Epidermal melanocyte (primary cell): ENCODE results near the gene MPP2.
A peak's percentile ranks its signal among the peaks of the same experiment; 100 is the strongest.
"Not testable (repeated sequence)": the region's sequence is repeated elsewhere in the genome, so short reads cannot be mapped to it uniquely, and the experiment has no call there.

ENCODE experiments used
- DNase-seq: peaks from one replicate; pipeline ENCODE4 v3.0.0; 2011; ENCODE audit warnings: low spot score; ENCODE audit not compliant: insufficient read length

Gene MPP2

GRCh38 chr17:43901861-43902589, 5.3 kb downstream of the MPP2 start:
- DNase-seq, result no peak

DNA sequence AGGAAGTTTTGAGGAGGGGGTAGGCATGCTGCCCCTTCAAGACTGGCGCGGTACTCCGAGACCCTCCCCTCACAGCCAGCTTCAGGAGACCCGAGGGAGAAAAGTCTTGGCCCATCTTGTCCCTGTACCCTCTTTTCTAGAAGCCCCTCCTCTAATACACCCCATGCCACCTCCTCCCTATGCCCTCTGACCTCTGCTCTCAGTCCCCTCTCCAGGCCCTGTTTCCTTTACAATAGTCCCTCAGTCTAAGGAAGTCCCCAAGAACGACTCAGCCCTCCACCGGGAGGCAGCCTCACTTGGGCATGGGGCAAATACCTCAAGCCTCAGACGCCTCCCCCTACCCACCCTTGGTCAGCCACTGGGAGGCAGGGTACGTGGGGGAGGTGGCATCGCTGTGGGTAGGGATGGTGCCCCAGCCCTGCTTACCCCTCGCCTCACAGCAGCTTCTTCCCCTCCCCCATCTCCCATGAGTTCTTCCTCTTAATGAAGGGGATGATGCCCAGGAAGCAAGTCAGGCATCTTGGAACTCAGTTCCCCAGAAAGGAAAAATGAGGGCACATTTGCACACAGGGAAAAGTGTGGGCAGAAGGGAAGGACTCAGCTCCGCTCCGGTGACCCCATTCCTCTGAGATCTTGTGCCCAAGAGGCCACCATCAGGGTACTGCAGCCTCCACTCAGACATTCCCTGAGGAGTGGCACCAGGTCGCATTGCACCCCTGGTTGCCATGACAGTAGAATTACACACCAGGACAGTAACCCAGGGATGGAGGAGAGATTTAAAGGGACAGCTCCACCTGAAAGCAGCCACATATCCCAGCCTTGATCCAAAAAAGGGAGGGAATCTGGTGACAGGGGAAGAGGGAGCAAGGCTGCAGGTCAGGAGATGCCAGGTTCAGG, 6.2 kb downstream of the MPP2 start:
- no peak for DNase-seq

- DNase-seq, result peak; percentile 95
Measured at GRCh38 chr17:43900183-43900857, 7.0 kb downstream of the MPP2 start.

- no peak for DNase-seq
Measured at GRCh38 chr17:43898446-43898845, 8.9 kb downstream of the MPP2 start.

DNA sequence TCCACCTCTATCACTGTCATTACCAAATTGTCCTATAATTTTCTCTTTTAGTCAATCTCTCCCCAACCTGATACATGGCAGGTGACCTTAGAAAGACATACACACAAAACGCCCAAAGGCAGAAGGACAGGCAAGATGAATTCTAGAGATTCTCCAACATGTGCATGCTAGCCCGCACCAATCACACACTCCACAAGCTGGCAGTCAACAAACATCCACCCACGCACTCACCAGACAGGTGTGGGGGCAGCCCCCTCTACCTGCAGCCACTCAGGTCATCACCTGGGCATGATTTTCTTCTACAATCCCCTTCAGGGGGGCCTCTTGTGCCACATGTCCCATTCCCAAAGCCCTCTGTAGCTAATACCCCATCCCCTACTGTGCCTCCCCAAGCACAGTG, 9.5 kb downstream of the MPP2 start:
- DNase-seq, result no peak

DNA sequence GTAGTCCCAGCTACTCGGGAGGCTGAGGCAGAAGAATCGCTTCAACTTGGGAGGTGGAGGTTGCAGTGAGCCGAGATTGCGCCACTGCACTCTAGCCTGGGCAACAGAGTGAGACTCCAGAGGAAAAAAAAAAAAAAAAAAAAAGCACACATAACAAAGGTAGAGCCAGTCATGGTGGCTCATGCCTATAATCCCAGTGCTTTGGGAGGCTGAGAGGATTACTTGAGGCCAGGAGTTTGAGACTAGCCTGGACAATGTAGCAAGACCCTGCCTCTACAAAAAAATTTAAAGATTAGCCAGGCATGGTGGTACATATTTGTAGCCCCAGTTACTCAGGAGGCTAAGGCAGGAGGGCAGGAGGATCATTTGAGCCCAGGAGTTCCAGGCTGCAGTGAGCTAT, 12.8 kb downstream of the MPP2 start:
- DNase-seq, result not testable (repeated sequence)

- no peak for DNase-seq
Measured at GRCh38 chr17:43892647-43892952, 14.7 kb downstream of the MPP2 start.

DNA sequence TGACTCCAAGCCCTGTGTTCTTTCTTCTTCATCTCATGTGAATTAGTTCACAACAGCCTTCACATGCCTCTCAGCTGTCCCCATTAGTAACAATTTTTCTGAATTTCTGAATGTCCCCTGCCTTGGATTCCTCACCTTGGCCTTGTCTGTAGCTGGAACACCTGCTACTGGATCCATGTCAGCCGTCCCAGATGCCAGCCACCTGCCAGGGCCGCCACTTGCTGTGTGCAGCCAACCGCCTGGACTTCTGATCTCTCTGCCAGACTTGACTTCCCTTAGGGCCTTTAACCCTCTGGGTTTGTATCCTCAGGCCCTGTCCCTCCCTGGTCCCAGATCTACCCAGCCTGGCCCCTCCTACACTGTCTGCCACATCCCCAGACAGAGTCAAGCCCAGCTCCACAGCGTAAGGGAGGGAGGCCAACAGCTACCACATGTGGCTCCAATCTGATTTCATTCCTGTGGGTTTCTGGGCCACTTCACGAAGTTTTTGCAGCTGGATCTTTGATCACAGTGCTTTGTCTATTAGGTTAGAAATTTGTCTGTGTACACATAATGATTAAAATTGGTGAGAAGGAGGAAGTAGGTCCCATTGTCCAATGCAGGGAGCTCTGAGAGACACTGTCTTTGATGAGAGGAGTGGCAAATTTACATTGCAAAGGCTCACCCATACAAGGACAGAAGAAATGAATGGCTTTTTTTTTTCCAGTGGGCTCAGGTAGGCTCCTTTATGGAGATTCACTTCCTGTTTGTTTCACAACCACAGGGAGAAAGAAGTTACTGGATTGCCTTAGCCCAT, 15.3 kb downstream of the MPP2 start:
- DNase-seq, result peak; percentile 65

- no peak for DNase-seq
Measured at GRCh38 chr17:43890240-43890639, 17.1 kb downstream of the MPP2 start.

DNA sequence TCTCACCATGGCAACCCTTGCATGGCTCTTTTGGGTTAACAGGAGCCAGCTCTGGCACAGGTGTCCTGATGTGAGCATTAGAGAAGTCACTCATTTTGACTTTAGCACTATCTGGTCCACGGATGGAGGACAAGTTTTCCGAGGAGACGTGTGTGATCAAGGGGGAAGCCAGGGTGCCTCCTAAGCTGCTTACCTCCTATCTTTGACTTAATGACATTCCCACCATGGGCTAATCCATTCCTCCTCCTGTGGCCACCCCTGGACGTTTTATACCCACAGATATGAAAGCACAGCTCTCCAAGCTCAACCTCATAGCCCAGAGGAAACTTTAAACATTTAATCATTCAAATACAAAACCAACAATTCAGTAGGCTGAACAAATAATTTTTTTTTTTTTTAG, 18.8 kb downstream of the MPP2 start:
- DNase-seq, result no peak

DNA sequence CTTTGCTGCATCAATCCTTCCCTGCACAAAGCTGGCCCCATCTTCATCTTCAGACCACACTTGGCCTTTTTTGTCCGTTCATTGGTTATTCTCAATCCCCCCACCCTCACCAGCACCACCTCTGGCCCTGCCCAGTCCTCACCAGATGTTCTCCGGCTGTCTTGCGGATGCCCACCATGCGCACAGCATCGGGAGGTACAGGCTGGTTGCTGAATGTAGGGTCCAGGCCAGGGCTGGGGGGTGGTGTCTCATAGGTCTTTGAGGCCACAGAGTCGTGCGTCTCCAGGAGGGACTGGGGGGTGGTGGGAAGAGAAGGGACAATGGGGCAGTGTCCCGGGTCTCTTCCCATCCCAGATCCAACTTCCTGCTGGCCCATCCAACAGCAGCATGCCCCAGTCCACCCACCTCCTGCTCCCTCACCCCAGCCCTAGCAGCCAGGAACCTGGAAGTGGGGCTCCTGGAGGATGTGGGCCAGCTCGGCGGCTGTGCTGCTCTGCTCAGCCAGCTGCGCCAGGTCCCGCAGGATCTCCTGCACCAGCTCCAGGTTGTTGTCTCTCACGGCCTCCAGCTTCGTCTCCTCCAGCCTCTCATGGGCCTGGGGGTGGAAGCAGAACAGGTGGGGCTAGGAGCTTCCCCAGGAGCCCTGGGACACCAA, 24.4 kb downstream of the MPP2 start:
- DNase-seq, result no peak

- DNase-seq, result no peak
Measured at GRCh38 chr17:43881758-43882505, 25.4 kb downstream of the MPP2 start.

DNA sequence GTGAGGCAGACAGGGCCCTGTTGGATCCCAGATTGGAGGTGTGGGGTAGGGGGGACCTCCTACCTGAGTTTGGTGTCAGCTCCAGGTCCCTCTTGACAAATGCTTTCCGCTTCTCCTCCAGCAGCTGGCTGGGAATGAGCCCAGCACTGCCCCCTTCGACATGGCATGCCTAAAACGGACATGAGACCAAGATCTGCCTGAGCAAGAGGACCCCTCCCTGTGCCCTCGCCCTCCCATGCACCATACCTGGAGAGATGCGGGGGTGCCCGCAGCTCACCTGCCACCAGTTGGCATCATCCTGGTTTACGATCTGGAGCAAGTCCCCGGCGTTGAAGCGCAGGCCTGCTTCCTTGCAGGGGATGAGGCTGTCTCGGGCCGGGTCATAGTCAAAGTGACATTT, 26.2 kb downstream of the MPP2 start:
- DNase-seq, result no peak

- no peak for DNase-seq
Measured at GRCh38 chr17:43880420-43880991, 26.8 kb downstream of the MPP2 start.

DNA sequence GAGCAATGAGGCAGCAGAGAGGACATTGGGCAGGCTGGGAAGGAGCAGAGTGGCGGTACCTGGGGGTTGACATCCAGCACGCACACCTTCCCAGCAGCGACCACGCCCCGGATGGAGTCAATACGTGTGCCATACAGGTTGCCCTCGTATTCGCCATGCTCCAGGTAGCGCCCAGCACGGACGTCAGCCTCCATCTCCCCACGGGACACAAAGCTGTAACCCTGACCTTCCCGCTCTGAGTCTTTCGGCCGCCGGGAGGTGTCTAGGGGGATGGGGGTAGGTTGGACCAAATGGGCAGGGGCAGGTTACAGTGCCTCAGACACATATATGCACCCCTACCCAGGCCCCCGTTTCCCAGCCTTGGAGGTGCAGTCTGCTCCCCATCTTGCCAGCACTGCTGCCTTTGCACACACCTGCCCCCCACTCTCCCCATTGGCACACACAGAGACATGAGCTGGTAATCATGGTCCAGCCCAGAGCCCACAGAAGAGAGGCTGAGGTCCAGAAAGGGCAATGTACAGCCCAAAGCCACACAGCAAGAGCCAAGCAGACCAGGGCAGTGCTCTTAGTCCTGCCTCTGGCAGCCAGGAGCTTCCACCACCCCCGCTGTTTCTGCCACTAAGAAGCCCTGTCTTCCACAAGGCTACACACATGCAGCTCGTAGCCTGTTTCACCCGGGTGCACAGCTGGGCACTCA, 27.5 kb downstream of the MPP2 start:
- DNase-seq, result no peak

GRCh38 chr17:43878260-43879175, 28.8 kb downstream of the MPP2 start:
- DNase-seq, result peak; percentile 84

DNA sequence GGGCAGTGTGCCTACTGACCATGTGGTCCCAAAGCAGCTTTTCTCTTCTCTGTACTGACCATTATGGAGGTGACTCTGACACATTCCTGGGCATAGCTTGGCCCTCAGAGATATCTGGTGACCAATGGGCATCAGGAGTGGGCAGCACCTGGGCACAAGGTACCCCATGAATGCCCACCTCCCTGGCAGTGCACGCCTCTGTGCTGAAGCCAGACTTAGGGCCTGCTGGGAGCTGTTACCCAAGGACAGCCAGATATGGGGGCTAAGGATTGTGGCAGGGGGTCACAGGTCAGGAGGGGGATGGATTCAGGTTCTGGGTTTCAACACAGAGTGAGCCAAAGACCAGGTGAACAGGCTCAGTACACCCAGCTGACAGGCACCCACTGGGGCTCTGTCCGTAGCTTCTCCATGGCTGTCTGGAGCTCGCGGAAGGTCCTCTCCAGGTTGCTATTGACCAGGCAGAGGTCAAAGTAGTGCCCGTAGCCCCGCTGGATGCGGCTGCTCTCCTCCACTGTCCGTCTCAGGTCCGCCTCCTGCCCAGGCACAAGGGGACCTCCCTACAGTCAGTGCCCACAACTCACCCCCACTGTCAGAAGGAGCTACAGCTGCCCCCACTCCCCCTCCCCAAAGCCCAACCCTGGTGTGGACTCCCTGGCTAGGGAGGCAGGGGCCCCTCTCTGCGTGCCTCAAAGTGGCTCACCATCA, 29.7 kb downstream of the MPP2 start:
- DNase-seq, result no peak

DNA sequence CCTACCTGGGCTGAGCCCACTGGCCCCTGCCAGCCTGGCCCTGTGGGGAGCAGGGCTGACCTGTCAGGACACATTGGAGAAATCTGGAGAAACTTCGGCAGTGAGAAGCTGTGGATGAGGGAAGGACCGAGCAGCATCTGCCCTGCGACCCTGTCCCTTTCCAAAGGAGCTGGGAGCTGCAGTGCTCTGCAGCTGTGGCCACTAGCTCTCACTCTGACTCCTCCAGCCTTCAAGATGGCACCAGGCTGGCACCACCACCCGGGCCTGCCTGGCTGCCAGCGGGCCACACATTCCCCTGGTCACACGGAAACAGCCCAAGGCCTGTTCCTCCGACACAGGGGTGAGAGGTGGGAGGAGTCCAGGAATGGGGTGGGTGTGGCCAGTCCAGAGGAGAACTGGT, 30.3 kb downstream of the MPP2 start:
- no peak for DNase-seq
